Measurements from ENCODE around the gene BFSP2.

Gene BFSP2

GRCh38 chr3:133400006-133400515 is at the start of gene BFSP2:
TSS of gene BFSP2 (plus strand) at chr3:133400056. CDS start at chr3:133400084, 28 bp downstream.
- no peak for DNase-seq (ENCODE audit: low read depth in 2 of 2)

GRCh38 chr3:133354721-133355120 is 45.1 kb upstream of the BFSP2 start:
- DNase-seq (ENCODE audit: low read depth in 2 of 2): no peak

GRCh38 chr3:133360476-133360875 is 39.4 kb upstream of the BFSP2 start:
- DNase-seq (ENCODE audit: low read depth in 2 of 2): no peak

- no peak for DNase-seq (ENCODE audit: low read depth in 2 of 2)
These were observed 38.8 kb upstream of the BFSP2 start for GRCh38 chr3:133361011-133361410.

GRCh38 chr3:133361435-133361834 is 38.4 kb upstream of the BFSP2 start:
- DNase-seq (ENCODE audit: low read depth in 2 of 2): no peak

GRCh38 chr3:133362539-133362938 is 37.3 kb upstream of the BFSP2 start:
- no peak for DNase-seq (ENCODE audit: low read depth in 2 of 2)

- no peak for DNase-seq (ENCODE audit: low read depth in 2 of 2)
These were observed 35.2 kb upstream of the BFSP2 start for GRCh38 chr3:133364704-133365103.

GRCh38 chr3:133366921-133367320 is 32.9 kb upstream of the BFSP2 start:
- DNase-seq (ENCODE audit: low read depth in 2 of 2): no peak

GRCh38 chr3:133367403-133367802 is 32.5 kb upstream of the BFSP2 start:
- no peak for DNase-seq (ENCODE audit: low read depth in 2 of 2)

GRCh38 chr3:133367956-133368355 is 31.9 kb upstream of the BFSP2 start:
- no peak for DNase-seq (ENCODE audit: low read depth in 2 of 2)

- DNase-seq (ENCODE audit: low read depth in 2 of 2): no peak
These were observed 31.3 kb upstream of the BFSP2 start for GRCh38 chr3:133368371-133369067.

- no peak for DNase-seq (ENCODE audit: low read depth in 2 of 2)
These were observed 30.8 kb upstream of the BFSP2 start for GRCh38 chr3:133369068-133369440.

- DNase-seq (ENCODE audit: low read depth in 2 of 2): no peak
These were observed 28.7 kb upstream of the BFSP2 start for GRCh38 chr3:133371181-133371580.

GRCh38 chr3:133371676-133372075 is 28.2 kb upstream of the BFSP2 start:
- DNase-seq (ENCODE audit: low read depth in 2 of 2): no peak

GRCh38 chr3:133374708-133375402 is 25.0 kb upstream of the BFSP2 start:
- DNase-seq (ENCODE audit: low read depth in 2 of 2): no peak

- DNase-seq (ENCODE audit: low read depth in 2 of 2): no peak
These were observed 24.5 kb upstream of the BFSP2 start for GRCh38 chr3:133375403-133375745.

GRCh38 chr3:133376810-133377209 is 23.0 kb upstream of the BFSP2 start:
- DNase-seq (ENCODE audit: low read depth in 2 of 2): no peak

- no peak for DNase-seq (ENCODE audit: low read depth in 2 of 2)
These were observed 22.5 kb upstream of the BFSP2 start for GRCh38 chr3:133377396-133377795.

- DNase-seq (ENCODE audit: low read depth in 2 of 2): no peak
These were observed 19.9 kb upstream of the BFSP2 start for GRCh38 chr3:133379926-133380325.

- no peak for DNase-seq (ENCODE audit: low read depth in 2 of 2)
These were observed 19.2 kb upstream of the BFSP2 start for GRCh38 chr3:133380481-133381225.

- no peak for DNase-seq (ENCODE audit: low read depth in 2 of 2)
These were observed 18.3 kb upstream of the BFSP2 start for GRCh38 chr3:133381346-133382109.

GRCh38 chr3:133383175-133383574 is 16.7 kb upstream of the BFSP2 start:
- no peak for DNase-seq (ENCODE audit: low read depth in 2 of 2)

Data from activated CD8-positive, alpha-beta memory T cell treated with anti-CD3 and anti-CD28 coated beads for 4 hours (primary cell).